ENCODE data around the gene SH3BGRL3.

- TF ChIP-seq CTCF (IDR thresholded peaks at IDR 0.05) = no peak
- TF ChIP-seq USF2 (IDR thresholded peaks at IDR 0.05) = no peak
- no peak for TF ChIP-seq HDAC2 (IDR thresholded peaks at IDR 0.05)
- no peak for TF ChIP-seq NR3C1 (IDR thresholded peaks at IDR 0.05)
- no peak for TF ChIP-seq ESRRA (IDR thresholded peaks at IDR 0.05; ENCODE audit: borderline replicate concordance, low read length)
- TF ChIP-seq HMGXB4 (CRISPR knock-in tag; IDR thresholded peaks at IDR 0.05; ENCODE audit: borderline replicate concordance) = no peak
- TF ChIP-seq CHD4 (IDR thresholded peaks at IDR 0.05; ENCODE audit: borderline replicate concordance) = no peak
- TF ChIP-seq POLR2A (IDR thresholded peaks at IDR 0.05; ENCODE audit: low read length) = no peak
- no peak for TF ChIP-seq JUN (IDR thresholded peaks at IDR 0.05)
- no peak for TF ChIP-seq NFE2L2 (conservative IDR thresholded peaks at IDR 0.05; ENCODE audit: low read length)
These were observed 36.3 kb downstream of the SH3BGRL3 start for GRCh38 chr1:26315874-26316850.

All from A549 (cell line).